Parathyroid adenoma (tissue), 2 donors: ENCODE data around the gene SLC26A2.

Experiments used
- H2AFZ ChIP-seq: fragments of 300-600 bp; sonication (generic); one replicate; pipeline ENCODE4 v1.7.0; 2017; ENCODE audit warnings: antibody characterized with exemption, mild to moderate bottlenecking
- H3K27ac ChIP-seq: fragments of 300-600 bp; sonication (generic); one replicate; pipeline ENCODE4 v1.7.0; 2017
- H3K27me3 ChIP-seq: fragments of 300-600 bp; sonication (generic); one replicate; pipeline ENCODE4 v1.7.0; 2017; ENCODE audit warnings: low read length; ENCODE audit not compliant: control insufficient read depth, insufficient read depth
- H3K36me3 ChIP-seq: fragments of 300-600 bp; sonication (generic); one replicate; pipeline ENCODE4 v1.7.0; 2017; ENCODE audit warnings: low read length; ENCODE audit not compliant: control insufficient read depth, insufficient read depth
- H3K4me1 ChIP-seq: fragments of 300-600 bp; sonication (generic); one replicate; pipeline ENCODE4 v1.7.0; 2017; ENCODE audit warnings: control low read depth
- H3K4me2 ChIP-seq: fragments of 300-600 bp; sonication (generic); one replicate; pipeline ENCODE4 v1.7.0; 2017; ENCODE audit warnings: low read length
- H3K4me3 ChIP-seq: fragments of 300-600 bp; sonication (generic); one replicate; pipeline ENCODE4 v1.7.0; 2017; ENCODE audit warnings: low read depth, low read length
- H3K79me2 ChIP-seq: fragments of 300-600 bp; sonication (generic); one replicate; pipeline ENCODE4 v1.7.0; 2017; ENCODE audit warnings: control low read depth
- H3K9ac ChIP-seq: fragments of 300-600 bp; sonication (generic); one replicate; pipeline ENCODE4 v1.7.0; 2017; ENCODE audit warnings: mild to moderate bottlenecking
- H3K9me3 ChIP-seq: fragments of 300-600 bp; sonication (generic); one replicate; pipeline ENCODE4 v1.7.0; 2017; ENCODE audit warnings: low read length; ENCODE audit not compliant: control insufficient read depth
- CTCF ChIP-seq: fragments of 300-600 bp; sonication (generic); IDR thresholded peaks from one replicate; pipeline ENCODE4 v1.7.0; 2017; ENCODE audit warnings: antibody characterized with exemption, mild to moderate bottlenecking
- donor health status: primary hyperparathyroidism.

SLC26A2 gene

DNA sequence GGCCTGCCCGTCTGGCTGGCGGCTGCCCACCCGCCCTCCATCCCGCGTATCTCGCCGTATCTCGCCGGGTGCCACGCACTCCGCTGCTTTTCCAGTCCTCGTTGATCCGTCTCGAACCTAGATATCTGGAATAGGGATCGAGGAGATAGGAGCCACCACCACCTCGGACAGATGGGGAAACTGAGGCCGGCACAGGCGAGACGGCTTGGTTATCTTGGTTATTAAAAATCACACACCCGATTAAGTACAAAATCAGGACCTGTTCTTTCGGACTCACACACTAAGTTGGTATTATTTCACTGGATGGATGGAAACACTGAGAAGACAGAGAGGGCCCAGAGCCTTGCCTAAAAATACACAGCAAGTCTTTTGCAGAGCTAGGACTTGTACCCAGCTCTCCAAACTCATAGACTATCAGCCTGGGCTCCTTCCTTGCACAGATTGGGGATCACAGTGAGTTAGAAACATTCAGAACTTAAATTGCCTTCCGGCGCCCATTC lies 678 bp downstream of the SLC26A2 start:
- Histone ChIP-seq H3K4me2 (peak overlapping the region; percentile 81), H3K4me3 (peak overlapping the region; percentile 77), H3K9me3 (no peaks in the 10 kb centered on the region), H3K4me1 (peaks cover 16% of the 10 kb centered on the region), H3K36me3 (no peaks in the 10 kb centered on the region), H3K9ac (peak overlapping the region; percentile 40), H3K79me2 (peaks cover 7% of the 10 kb centered on the region), H2AFZ (peak overlapping the region; percentile 90), H3K27ac (peak overlapping the region; percentile 93), H3K27me3 (no peaks in the 10 kb centered on the region)
- no peak for TF ChIP-seq CTCF

DNA sequence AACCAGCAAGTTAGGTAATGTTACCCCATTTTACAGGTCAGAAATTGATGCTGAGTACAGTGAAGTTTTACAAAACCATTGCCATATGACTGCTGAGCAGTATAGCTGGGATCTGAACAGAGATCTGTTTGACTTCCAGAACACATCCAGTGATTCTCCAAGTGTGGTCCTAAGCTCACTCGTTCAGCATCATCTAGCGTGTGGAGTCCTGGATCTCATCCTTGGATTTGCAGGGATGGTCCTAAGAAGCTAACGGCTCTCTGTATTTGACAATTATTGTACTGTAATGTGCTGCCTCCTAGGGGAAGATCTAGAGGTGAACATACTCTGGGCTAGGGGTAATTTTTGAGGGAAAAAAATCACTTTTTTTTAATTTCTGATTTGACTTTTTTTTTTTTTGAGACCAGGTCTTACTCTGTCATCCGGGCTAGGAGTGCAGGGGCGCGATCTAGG lies 1.4 kb downstream of the SLC26A2 start:
- no peaks in the 10 kb centered on the region for H3K27me3 ChIP-seq
- H3K9me3 ChIP-seq = no peaks in the 10 kb centered on the region
- peak overlapping the region; percentile 77 for H3K4me3 ChIP-seq
- H3K27ac ChIP-seq = no peak overlapping the region
- peaks cover 16% of the 10 kb centered on the region for H3K4me1 ChIP-seq
- H3K4me2 ChIP-seq = peak overlapping the region; percentile 81
- no peak overlapping the region for H2AFZ ChIP-seq
- no peak overlapping the region for H3K9ac ChIP-seq
- H3K79me2 ChIP-seq = peaks cover 7% of the 10 kb centered on the region
- H3K36me3 ChIP-seq = no peaks in the 10 kb centered on the region
- peak; percentile 57 for TF ChIP-seq CTCF

DNA sequence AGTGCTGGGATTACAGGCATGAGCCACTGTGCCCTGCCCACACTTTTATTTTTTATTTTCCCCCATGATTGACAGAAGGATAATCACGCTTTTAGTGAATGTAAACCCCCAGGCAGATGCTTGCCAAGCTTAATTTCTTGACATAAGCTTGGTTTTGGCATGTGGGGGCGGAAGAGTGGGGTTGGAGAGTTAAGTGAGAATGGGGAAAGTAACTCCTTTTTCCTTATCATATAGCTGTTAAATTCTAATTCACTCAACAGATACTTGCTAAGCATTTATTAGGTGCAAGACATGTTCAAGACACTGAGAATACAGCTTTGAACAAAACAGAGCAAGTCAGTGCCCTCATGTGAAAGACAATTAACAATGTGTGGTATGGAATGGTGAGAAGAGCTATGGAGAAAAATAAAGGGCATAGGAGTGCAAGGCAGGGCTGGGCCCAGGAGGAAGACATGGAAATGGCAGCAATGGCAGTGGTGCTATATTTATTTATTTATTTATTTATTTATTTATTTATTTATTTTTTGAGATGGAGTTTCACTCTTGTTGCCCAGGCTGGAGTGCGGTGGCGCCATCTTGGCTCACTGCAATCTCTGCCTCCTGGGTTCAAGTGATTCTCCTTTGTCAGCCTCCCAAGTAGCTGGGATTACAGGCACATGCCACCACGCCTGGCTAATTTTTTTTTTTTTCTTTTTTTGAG lies 2.2 kb downstream of the SLC26A2 start:
- H3K36me3 ChIP-seq = no peaks in the 10 kb centered on the region
- no peak overlapping the region for H3K27ac ChIP-seq
- H3K4me2 ChIP-seq = no peak overlapping the region
- no peaks in the 10 kb centered on the region for H3K27me3 ChIP-seq
- peaks cover 16% of the 10 kb centered on the region for H3K4me1 ChIP-seq
- H3K9me3 ChIP-seq = no peaks in the 10 kb centered on the region
- H3K4me3 ChIP-seq = no peak overlapping the region
- TF ChIP-seq CTCF = no peak
- H3K9ac ChIP-seq = no peak overlapping the region
- peaks cover 9% of the 10 kb centered on the region for H3K79me2 ChIP-seq
- no peak overlapping the region for H2AFZ ChIP-seq

- Histone ChIP-seq H3K79me2 (peaks cover 11% of the 10 kb centered on the region), H2AFZ (no peak overlapping the region), H3K9me3 (no peaks in the 10 kb centered on the region), H3K4me2 (no peak overlapping the region), H3K27ac (no peak overlapping the region), H3K27me3 (no peaks in the 10 kb centered on the region), H3K36me3 (no peaks in the 10 kb centered on the region), H3K4me1 (peaks cover 16% of the 10 kb centered on the region), H3K4me3 (no peak overlapping the region), H3K9ac (no peak overlapping the region)
- TF ChIP-seq CTCF = no peak
These were observed 3.2 kb downstream of the SLC26A2 start for GRCh38 chr5:149963729-149964128.

- no peak overlapping the region for H2AFZ ChIP-seq
- H3K27ac ChIP-seq = no peak overlapping the region
- H3K9ac ChIP-seq = no peak overlapping the region
- H3K27me3 ChIP-seq = no peaks in the 10 kb centered on the region
- no peak for TF ChIP-seq CTCF
- no peaks in the 10 kb centered on the region for H3K9me3 ChIP-seq
- no peak overlapping the region for H3K4me2 ChIP-seq
- peaks cover 11% of the 10 kb centered on the region for H3K79me2 ChIP-seq
- H3K4me1 ChIP-seq = peaks cover 5% of the 10 kb centered on the region
- no peaks in the 10 kb centered on the region for H3K36me3 ChIP-seq
- H3K4me3 ChIP-seq = no peak overlapping the region
These were observed 6.4 kb downstream of the SLC26A2 start for GRCh38 chr5:149966946-149967345.
